ENCODE data around the gene AMBP. TPM values are rescaled to one million over a fixed set of nuclear protein-coding genes. Genes with fewer than 3 reads are reported as not detected.
A peak's percentile ranks its signal among the peaks of the same experiment; 100 is the strongest.
"Not testable (repeated sequence)": the region's sequence is repeated elsewhere in the genome, so short reads cannot be mapped to it uniquely, and the experiment has no call there.

The AMBP gene
- total RNA-seq, 5 donors from 2014 or later (not counting 1 experiment from before 2014, with no cell fraction given): 2.2 to 3.3 (median 3.0) TPM; not detected in 2

GRCh38 chr9:114049441-114050225, 28.5 kb downstream of the AMBP start:
- WGBS (ENCODE audit: insufficient coverage): 91% methylated on average over 28 of the region's 40 CpGs

GRCh38 chr9:114048533-114049415, 29.3 kb downstream of the AMBP start:
- POLR2A ChIA-PET: no interaction called here
- 96% methylated on average over 36 of the region's 44 CpGs for WGBS (ENCODE audit: insufficient coverage)
- Histone ChIP-seq H3K27ac (ENCODE audit: low read length) (no peak overlapping the region), H3K4me3 (ENCODE audit: control insufficient read depth in 1 of 2, extremely low read depth in 1 of 2, low read length in 1 of 2) (no peak overlapping the region), H3K9me3 (no peaks in the 10 kb centered on the region), H3K4me1 (ENCODE audit: control insufficient read depth in 1 of 2, extremely low read depth in 1 of 2, insufficient read depth in 2 of 2, low read length in 2 of 2) (no peaks in the 10 kb centered on the region), H3K27me3 (replicated peaks in 1 of 2; ENCODE audit: control insufficient read depth in 2 of 2, extremely low read depth in 1 of 2, insufficient read depth in 2 of 2, low read length in 1 of 2) (no peaks in the 10 kb centered on the region), H3K36me3 (ENCODE audit: control insufficient read depth in 2 of 2, extremely low read depth in 1 of 2, insufficient read depth in 1 of 2, low read length in 1 of 2) (no peaks in the 10 kb centered on the region)
- no peak overlapping the region for H3K27ac Mint-ChIP-seq
- ATAC-seq (replicated peaks in 1 of 4) (no peak), DNase-seq (peak in 1 of 35 experiments; percentile 17)
- H3K9me3 Mint-ChIP-seq: no peaks in the 10 kb centered on the region
- H3K27me3 Mint-ChIP-seq: peaks cover 0 to 7% of the 10 kb centered on the region in 2 donors
- CTCF ChIA-PET: no interaction called here
- H3K4me1 Mint-ChIP-seq: no peaks in the 10 kb centered on the region
- H3K36me3 Mint-ChIP-seq: peaks cover 4% of the 10 kb centered on the region
- H3K4me3 Mint-ChIP-seq: no peak overlapping the region

More at GRCh38 chr9:114049441-114050225, 28.5 kb downstream of the AMBP start:
- Histone ChIP-seq H3K9me3 (no peaks in the 10 kb centered on the region), H3K4me1 (ENCODE audit: control insufficient read depth in 1 of 2, extremely low read depth in 1 of 2, insufficient read depth in 2 of 2, low read length in 2 of 2) (no peaks in the 10 kb centered on the region), H3K27me3 (replicated peaks in 1 of 2; ENCODE audit: control insufficient read depth in 2 of 2, extremely low read depth in 1 of 2, insufficient read depth in 2 of 2, low read length in 1 of 2) (no peaks in the 10 kb centered on the region), H3K36me3 (ENCODE audit: control insufficient read depth in 2 of 2, extremely low read depth in 1 of 2, insufficient read depth in 1 of 2, low read length in 1 of 2) (no peaks in the 10 kb centered on the region), H3K4me3 (ENCODE audit: control insufficient read depth in 1 of 2, extremely low read depth in 1 of 2, low read length in 1 of 2) (no peak overlapping the region), H3K27ac (ENCODE audit: low read length) (no peak overlapping the region)
- Mint-ChIP-seq H3K36me3 (peaks cover 4% of the 10 kb centered on the region), H3K27me3 (peaks cover 0 to 7% of the 10 kb centered on the region in 2 donors), H3K4me3 (no peak overlapping the region), H3K4me1 (no peaks in the 10 kb centered on the region), H3K27ac (no peak overlapping the region), H3K9me3 (no peaks in the 10 kb centered on the region)
- no peak for ATAC-seq (replicated peaks in 1 of 4)
- no peak for DNase-seq
- CTCF ChIA-PET: no interaction called here
- POLR2A ChIA-PET: no interaction called here

GRCh38 chr9:114047717-114048116, 30.4 kb downstream of the AMBP start:
- Mint-ChIP-seq H3K9me3 (no peaks in the 10 kb centered on the region), H3K4me3 (no peak overlapping the region), H3K4me1 (no peaks in the 10 kb centered on the region), H3K27ac (no peak overlapping the region), H3K27me3 (peaks cover 0 to 7% of the 10 kb centered on the region in 2 donors), H3K36me3 (peaks cover 4% of the 10 kb centered on the region)
- H3K27me3 ChIP-seq (replicated peaks in 1 of 2; ENCODE audit: control insufficient read depth in 2 of 2, extremely low read depth in 1 of 2, insufficient read depth in 2 of 2, low read length in 1 of 2): no peaks in the 10 kb centered on the region
- no peaks in the 10 kb centered on the region for H3K36me3 ChIP-seq (ENCODE audit: control insufficient read depth in 2 of 2, extremely low read depth in 1 of 2, insufficient read depth in 1 of 2, low read length in 1 of 2)
- H3K9me3 ChIP-seq: no peaks in the 10 kb centered on the region
- DNase-seq: no peak
- WGBS (ENCODE audit: insufficient coverage): no CpG with 5 or more reads among the region's 3 CpGs
- no peaks in the 10 kb centered on the region for H3K4me1 ChIP-seq (ENCODE audit: control insufficient read depth in 1 of 2, extremely low read depth in 1 of 2, insufficient read depth in 2 of 2, low read length in 2 of 2)
- no peak for ATAC-seq (replicated peaks in 1 of 4)
- no peak overlapping the region for H3K27ac ChIP-seq (ENCODE audit: low read length)
- ChIA-PET CTCF (interaction anchor here in 1 of 2 donors (0.6 kb wide), 1 partner anchor 22 kb away, joined by 3 read pairs; no protein-coding TSS in a partner anchor), POLR2A (no interaction called here)
- H3K4me3 ChIP-seq (ENCODE audit: control insufficient read depth in 1 of 2, extremely low read depth in 1 of 2, low read length in 1 of 2): no peak overlapping the region

GRCh38 chr9:114046875-114047274, 31.2 kb downstream of the AMBP start:
- Histone ChIP-seq H3K4me3 (ENCODE audit: control insufficient read depth in 1 of 2, extremely low read depth in 1 of 2, low read length in 1 of 2) (no peak overlapping the region), H3K36me3 (ENCODE audit: control insufficient read depth in 2 of 2, extremely low read depth in 1 of 2, insufficient read depth in 1 of 2, low read length in 1 of 2) (no peaks in the 10 kb centered on the region), H3K4me1 (ENCODE audit: control insufficient read depth in 1 of 2, extremely low read depth in 1 of 2, insufficient read depth in 2 of 2, low read length in 2 of 2) (no peaks in the 10 kb centered on the region), H3K27me3 (replicated peaks in 1 of 2; ENCODE audit: control insufficient read depth in 2 of 2, extremely low read depth in 1 of 2, insufficient read depth in 2 of 2, low read length in 1 of 2) (no peaks in the 10 kb centered on the region), H3K9me3 (no peaks in the 10 kb centered on the region), H3K27ac (ENCODE audit: low read length) (no peak overlapping the region)
- Mint-ChIP-seq H3K27me3 (peaks cover 0 to 7% of the 10 kb centered on the region in 2 donors), H3K27ac (no peak overlapping the region), H3K4me3 (no peak overlapping the region), H3K36me3 (peaks cover 4% of the 10 kb centered on the region), H3K4me1 (no peaks in the 10 kb centered on the region), H3K9me3 (no peaks in the 10 kb centered on the region)
- WGBS (ENCODE audit: insufficient coverage): no CpG with 5 or more reads among the region's 1 CpG
- CTCF ChIA-PET: interaction anchor here in 1 of 2 donors (0.6 kb wide), 1 partner anchor 21 kb away, joined by 3 read pairs; no protein-coding TSS in a partner anchor
- POLR2A ChIA-PET: no interaction called here
- ATAC-seq (replicated peaks in 1 of 4) (no peak), DNase-seq (no peak)

GRCh38 chr9:114046237-114046755, 31.8 kb downstream of the AMBP start:
- H3K9me3 ChIP-seq: no peaks in the 10 kb centered on the region
- Mint-ChIP-seq H3K4me3 (no peak overlapping the region), H3K4me1 (no peaks in the 10 kb centered on the region), H3K27me3 (peaks cover 0 to 7% of the 10 kb centered on the region in 2 donors), H3K9me3 (no peaks in the 10 kb centered on the region), H3K36me3 (peaks cover 6% of the 10 kb centered on the region), H3K27ac (no peak overlapping the region)
- no peaks in the 10 kb centered on the region for H3K4me1 ChIP-seq (ENCODE audit: control insufficient read depth in 1 of 2, extremely low read depth in 1 of 2, insufficient read depth in 2 of 2, low read length in 2 of 2)
- 100% methylated on average over 2 of the region's 4 CpGs for WGBS (ENCODE audit: insufficient coverage)
- no peak overlapping the region for H3K4me3 ChIP-seq (ENCODE audit: control insufficient read depth in 1 of 2, extremely low read depth in 1 of 2, low read length in 1 of 2)
- CTCF ChIA-PET: no interaction called here
- ATAC-seq (replicated peaks in 1 of 4) (no peak), DNase-seq (no peak)
- no peak overlapping the region for H3K27ac ChIP-seq (ENCODE audit: low read length)
- H3K27me3 ChIP-seq (replicated peaks in 1 of 2; ENCODE audit: control insufficient read depth in 2 of 2, extremely low read depth in 1 of 2, insufficient read depth in 2 of 2, low read length in 1 of 2): no peaks in the 10 kb centered on the region
- H3K36me3 ChIP-seq (ENCODE audit: control insufficient read depth in 2 of 2, extremely low read depth in 1 of 2, insufficient read depth in 1 of 2, low read length in 1 of 2): no peaks in the 10 kb centered on the region
- POLR2A ChIA-PET: no interaction called here

- POLR2A ChIA-PET; DNase-seq; H3K27ac ChIP-seq (ENCODE audit: low read length); H3K4me3 ChIP-seq (ENCODE audit: control insufficient read depth in 1 of 2, extremely low read depth in 1 of 2, low read length in 1 of 2); ATAC-seq (replicated peaks in 1 of 4); H3K4me1 Mint-ChIP-seq; CTCF ChIA-PET; H3K27me3 ChIP-seq (replicated peaks in 1 of 2; ENCODE audit: control insufficient read depth in 2 of 2, extremely low read depth in 1 of 2, insufficient read depth in 2 of 2, low read length in 1 of 2); H3K9me3 Mint-ChIP-seq; H3K27ac Mint-ChIP-seq; H3K36me3 ChIP-seq (ENCODE audit: control insufficient read depth in 2 of 2, extremely low read depth in 1 of 2, insufficient read depth in 1 of 2, low read length in 1 of 2); H3K36me3 Mint-ChIP-seq; H3K4me1 ChIP-seq (ENCODE audit: control insufficient read depth in 1 of 2, extremely low read depth in 1 of 2, insufficient read depth in 2 of 2, low read length in 2 of 2); H3K27me3 Mint-ChIP-seq; H3K9me3 ChIP-seq; H3K4me3 Mint-ChIP-seq: not testable (repeated sequence)
Measured at GRCh38 chr9:114043660-114044059, 34.4 kb downstream of the AMBP start.

All from T-cell (primary cell).